ENCODE measurements around the gene TRIOBP. TPM values are rescaled to one million over a fixed set of nuclear protein-coding genes. Genes with fewer than 3 reads are reported as not detected.

The TRIOBP gene
- total RNA-seq, 1 donor from 2014 or later: 105 TPM

GRCh38 chr22:37664249-37665101 lies 32.4 kb upstream of the TRIOBP start:
- DNase-seq (ENCODE audit: low read depth, low spot score): no peak

GRCh38 chr22:37665487-37665886 lies 31.4 kb upstream of the TRIOBP start:
- DNase-seq (ENCODE audit: low read depth, low spot score): no peak

DNA sequence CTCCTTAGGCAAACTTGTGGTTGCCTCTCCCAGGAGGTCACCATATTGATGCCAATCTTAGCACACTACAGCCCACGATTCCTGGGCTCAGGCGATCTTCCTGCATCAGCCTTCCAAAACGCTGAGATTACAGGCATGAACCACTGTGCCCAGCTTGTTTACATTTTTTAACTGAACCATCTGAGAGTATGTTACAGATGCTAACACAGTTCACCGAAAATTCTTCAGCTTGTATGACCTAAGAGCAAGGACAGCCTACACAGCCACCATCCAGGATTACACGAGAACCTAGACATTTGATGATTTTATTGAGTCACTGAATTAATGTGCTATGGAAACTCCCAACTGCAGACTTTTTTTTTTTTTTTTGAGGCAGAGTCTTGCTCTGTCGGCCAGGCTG lies 27.3 kb upstream of the TRIOBP start:
- DNase-seq (ENCODE audit: low read depth, low spot score): no peak

- DNase-seq (ENCODE audit: low read depth, low spot score): no peak
These were observed 24.5 kb upstream of the TRIOBP start for GRCh38 chr22:37672206-37672919.

DNA sequence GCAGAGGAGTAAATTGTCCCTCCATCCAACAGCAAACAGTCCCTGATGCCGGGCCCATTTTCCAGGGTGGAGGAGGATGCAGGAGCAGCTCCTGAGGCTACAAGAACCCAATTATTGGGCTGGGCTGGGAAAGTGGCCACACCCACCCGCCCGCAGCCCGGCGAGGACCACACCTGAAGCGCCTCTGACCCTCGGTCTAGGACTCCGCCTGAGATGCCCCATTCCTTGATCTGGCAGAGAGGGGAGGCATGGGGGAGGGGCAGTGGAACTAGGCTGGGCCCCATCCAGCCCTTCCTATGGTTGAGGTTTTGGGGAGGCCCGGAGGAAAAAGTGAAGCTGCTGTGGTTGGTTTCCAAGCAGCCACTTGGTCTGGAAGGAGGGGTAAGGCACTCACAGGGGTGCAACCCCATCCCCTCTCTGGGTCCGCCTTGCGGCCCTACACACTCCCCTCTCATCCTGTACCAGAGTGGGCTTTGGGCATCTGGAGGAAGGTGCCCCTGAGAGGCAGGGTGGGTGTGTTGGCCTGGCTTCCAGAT lies 23.9 kb upstream of the TRIOBP start:
- no peak for DNase-seq (ENCODE audit: low read depth, low spot score)

GRCh38 chr22:37674248-37674647 lies 22.6 kb upstream of the TRIOBP start:
- no peak for DNase-seq (ENCODE audit: low read depth, low spot score)

DNA sequence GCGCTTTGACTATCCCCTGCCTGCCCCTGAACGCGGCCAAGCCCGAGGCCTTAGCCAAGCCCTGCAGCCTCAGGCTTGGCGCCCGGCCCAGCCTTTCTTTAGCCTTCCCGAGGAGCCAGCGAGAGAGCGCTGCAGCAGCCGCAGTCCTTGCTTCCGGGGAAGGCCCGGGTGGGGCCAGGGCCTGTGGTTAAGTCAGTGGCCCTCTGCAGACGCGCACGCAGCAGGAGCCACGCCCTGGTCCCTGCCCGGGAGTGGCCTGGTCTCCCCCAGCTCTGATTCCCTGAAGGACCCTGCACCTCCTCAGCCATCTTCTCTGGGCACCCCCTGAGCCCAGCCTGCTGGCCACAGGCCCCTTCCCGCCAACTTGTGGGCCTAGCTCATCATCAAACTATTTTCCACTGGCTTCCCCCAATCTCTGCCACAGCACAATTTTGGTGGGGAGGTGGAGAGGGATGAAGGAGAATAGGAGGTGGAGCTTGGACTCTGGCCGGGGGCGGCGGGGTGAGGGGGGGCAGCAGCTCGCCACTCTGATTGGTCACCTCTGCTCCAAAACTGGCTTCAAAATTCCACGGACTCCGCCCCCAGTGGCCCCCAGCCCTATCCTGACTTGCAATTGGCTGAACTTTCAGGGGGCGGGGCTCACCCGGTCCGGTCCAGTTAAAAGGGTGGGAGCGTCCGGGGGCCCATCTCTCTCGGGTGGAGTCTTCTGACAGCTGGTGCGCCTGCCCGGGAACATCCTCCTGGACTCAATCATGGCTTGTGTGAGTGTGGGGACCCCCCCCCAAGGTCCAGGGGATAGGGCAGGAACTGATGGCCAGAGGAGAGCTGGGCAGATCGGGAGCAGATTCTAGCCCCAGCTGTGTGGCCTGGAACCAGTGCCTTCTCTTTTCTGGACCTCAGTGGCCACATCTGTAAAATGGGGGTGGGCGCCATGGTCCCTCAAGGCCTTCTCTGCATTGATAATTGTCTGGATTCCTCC lies 21.6 kb upstream of the TRIOBP start, which contains the start of gene LGALS1:
Gene LGALS1 (plus strand): TSS at position 686 of the 979 bp plus-strand sequence. CDS start 67 bp downstream, at position 753.
- DNase-seq (ENCODE audit: low read depth, low spot score): peak; percentile 75

- no peak for DNase-seq (ENCODE audit: low read depth, low spot score)
These were observed 20.7 kb upstream of the TRIOBP start for GRCh38 chr22:37675930-37676735.

DNA sequence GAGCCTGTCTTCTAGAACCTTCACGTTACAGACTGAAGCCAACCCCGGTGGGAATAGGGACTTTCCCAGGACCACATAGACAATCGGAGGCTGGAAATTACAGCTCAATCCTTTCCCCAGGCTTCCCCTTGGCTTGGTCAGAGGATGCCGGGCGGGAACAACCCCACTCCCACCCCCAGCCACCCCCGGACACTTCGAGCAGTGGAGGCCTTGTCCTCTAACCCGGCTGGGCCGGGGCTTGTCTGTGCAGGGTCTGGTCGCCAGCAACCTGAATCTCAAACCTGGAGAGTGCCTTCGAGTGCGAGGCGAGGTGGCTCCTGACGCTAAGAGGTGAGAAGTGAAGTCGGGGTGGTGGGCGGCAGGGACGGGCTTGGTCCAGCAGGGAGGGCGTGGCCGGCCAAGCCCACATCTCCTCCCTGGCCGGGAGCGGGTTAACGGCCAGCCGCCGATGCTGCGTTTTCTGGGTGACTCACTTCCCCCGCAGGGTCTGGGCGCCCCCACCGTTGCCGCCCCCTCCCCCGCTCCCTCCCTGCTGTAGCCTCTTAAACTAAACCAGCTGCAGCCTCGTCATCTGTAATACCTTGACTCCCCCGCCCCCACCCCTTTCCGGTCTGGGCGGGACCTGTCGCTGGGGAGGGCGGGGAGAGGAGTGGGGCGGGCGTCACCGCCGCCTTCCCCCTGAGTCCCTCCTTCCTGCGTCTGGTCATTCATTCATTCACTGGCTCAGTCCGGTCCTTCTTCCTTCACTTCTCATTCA lies 19.9 kb upstream of the TRIOBP start:
- peak; percentile 83 for DNase-seq (ENCODE audit: low read depth, low spot score)

GRCh38 chr22:37677493-37677974 lies 19.3 kb upstream of the TRIOBP start:
- no peak for DNase-seq (ENCODE audit: low read depth, low spot score)

GRCh38 chr22:37678372-37678771 lies 18.5 kb upstream of the TRIOBP start:
- no peak for DNase-seq (ENCODE audit: low read depth, low spot score)

- DNase-seq (ENCODE audit: low read depth, low spot score): no peak
These were observed 17.2 kb upstream of the TRIOBP start for GRCh38 chr22:37679670-37680069.

DNA sequence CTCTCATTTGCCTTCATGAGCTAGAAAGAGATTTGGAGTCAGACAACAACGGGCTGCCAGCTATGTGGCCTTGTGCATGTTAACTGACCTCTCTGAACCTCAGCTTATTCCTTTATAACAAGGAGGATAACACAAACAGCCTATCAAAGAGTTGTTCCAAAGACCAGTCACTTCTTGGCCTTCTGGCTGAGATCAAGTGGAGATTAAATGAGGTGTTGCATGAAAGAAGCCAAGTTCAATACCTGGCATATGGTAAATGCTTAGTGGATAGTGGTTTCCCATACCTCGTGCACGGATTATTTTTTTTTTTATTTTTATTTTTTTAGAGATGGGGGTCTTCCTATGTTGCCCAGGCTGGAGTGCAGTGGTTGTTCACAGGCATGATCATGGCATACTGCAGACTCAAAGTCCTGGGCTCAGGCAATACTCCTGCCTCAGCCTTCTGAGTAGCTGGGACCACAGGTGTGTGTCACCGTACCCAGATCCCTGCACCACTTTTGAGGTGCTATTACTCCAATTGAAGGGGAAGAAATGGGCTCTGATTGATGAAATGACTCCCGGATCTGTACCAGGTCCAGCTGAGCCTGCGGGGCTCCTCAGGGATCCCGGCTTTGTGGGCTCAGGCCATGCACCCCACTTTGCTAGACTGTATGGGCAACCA lies 16.5 kb upstream of the TRIOBP start:
- DNase-seq (ENCODE audit: low read depth, low spot score): no peak

GRCh38 chr22:37681001-37681424 lies 15.8 kb upstream of the TRIOBP start:
- no peak for DNase-seq (ENCODE audit: low read depth, low spot score)

- DNase-seq (ENCODE audit: low read depth, low spot score): no peak
These were observed 15.2 kb upstream of the TRIOBP start for GRCh38 chr22:37681556-37682049.

DNA sequence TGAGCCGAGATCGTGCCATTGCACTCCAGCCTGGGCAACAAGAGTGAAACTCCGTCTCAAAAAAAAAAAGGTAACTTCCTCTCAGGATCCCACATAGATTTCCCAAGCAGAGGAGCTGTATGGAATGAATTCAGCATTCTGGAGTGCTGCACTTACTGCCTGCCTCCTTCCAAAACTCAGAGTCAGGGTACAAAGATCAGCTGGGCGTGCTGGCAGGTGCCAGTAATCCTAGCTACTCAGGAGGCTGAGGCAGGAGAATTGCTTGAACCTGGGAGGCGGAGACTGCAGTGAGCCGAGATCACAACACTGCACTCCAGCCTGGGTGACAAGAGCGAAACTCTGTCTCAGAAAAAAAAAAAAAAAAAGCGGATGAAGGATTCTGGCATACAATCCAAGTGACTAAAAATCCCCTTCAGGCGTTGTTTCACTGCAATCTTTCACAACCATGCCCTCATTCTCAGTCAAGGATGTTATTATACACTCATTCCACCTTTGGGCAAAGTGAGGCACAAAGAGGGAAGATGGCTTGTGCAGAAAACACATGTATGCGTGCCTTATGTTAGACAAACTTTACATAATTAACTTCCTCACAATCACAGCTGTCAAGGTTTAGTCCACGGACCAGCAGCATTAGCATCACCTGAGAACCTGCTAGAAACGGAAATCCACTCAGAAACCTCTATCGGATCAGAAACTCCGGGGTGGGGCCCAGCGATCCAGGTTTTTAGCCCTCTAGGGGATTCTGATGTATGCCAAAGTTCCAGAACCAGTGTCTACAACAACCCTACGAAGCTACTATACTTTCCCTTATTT lies 11.8 kb upstream of the TRIOBP start:
- no peak for DNase-seq (ENCODE audit: low read depth, low spot score)
